Thoracic aorta (tissue), 2 donors: Measurements from ENCODE around the gene STOM. TPM values are rescaled to one million over a fixed set of nuclear protein-coding genes. Genes with fewer than 3 reads are reported as not detected.
A peak's percentile ranks its signal among the peaks of the same experiment; 100 is the strongest.

ENCODE experiments used
- ATAC-seq: fragments of 150-250 bp; one replicate; pipeline ENCODE4 v1.8.0; 2017; ENCODE audit warnings: low read depth; ENCODE audit not compliant: insufficient number of reproducible peaks, low FRiP score
- DNase-seq: peaks from one replicate; pipeline ENCODE4 v3.0.0-alpha.2; 2020; ENCODE audit warnings: low spot score
- H3K27ac ChIP-seq, 2 donors: fragments of 200-600 bp; sonication (generic); 1 replicate in 1 of 2; 2 replicates in 1 of 2; pipeline ENCODE4 v1.5.1; 2016; ENCODE audit warnings: mild to moderate bottlenecking in 2 of 2, moderate library complexity in 2 of 2
- H3K27me3 ChIP-seq: fragments of 200-600 bp; sonication (generic); replicated peaks from 2 replicates; pipeline ENCODE4 v1.6.0; 2016; ENCODE audit warnings: mild to moderate bottlenecking; ENCODE audit not compliant: insufficient read depth
- H3K36me3 ChIP-seq: fragments of 200-600 bp; sonication (generic); one replicate; pipeline ENCODE4 v1.5.1; 2016
- H3K4me1 ChIP-seq, 2 donors: fragments of 200-600 bp; sonication (generic); 1 replicate in 1 of 2; 2 replicates in 1 of 2; pipeline versions ENCODE4 v1.5.1 to v1.6.0; 2016; ENCODE audit warnings: low read depth in 2 of 2, mild to moderate bottlenecking in 1 of 2; ENCODE audit not compliant: control insufficient read depth in 1 of 2
- H3K4me3 ChIP-seq: fragments of 200-600 bp; sonication (generic); 2 replicates; pipeline ENCODE4 v1.5.1; 2016; ENCODE audit warnings: mild to moderate bottlenecking
- H3K9me3 ChIP-seq: fragments of 200-600 bp; sonication (generic); 2 replicates; pipeline ENCODE4 v1.5.1; 2016
- total RNA-seq, 2 donors: library from RNA; depleted of rRNA; stranded (reverse); fragments of >200 nt; gene quantifications; one replicate each; pipeline versions ENCODE4 v1.1.0 to v1.2.3, GENCODE V29; 2016
- TF ChIP-seq, protein P1 (sequence below): fragments of 200-600 bp; sonication (generic); IDR thresholded peaks from one replicate; pipeline ENCODE4 v1.5.1; 2019; ENCODE audit warnings: antibody characterized with exemption

The STOM gene
- total RNA-seq, 2 donors from 2014 or later, result 177 to 344 TPM

DNA sequence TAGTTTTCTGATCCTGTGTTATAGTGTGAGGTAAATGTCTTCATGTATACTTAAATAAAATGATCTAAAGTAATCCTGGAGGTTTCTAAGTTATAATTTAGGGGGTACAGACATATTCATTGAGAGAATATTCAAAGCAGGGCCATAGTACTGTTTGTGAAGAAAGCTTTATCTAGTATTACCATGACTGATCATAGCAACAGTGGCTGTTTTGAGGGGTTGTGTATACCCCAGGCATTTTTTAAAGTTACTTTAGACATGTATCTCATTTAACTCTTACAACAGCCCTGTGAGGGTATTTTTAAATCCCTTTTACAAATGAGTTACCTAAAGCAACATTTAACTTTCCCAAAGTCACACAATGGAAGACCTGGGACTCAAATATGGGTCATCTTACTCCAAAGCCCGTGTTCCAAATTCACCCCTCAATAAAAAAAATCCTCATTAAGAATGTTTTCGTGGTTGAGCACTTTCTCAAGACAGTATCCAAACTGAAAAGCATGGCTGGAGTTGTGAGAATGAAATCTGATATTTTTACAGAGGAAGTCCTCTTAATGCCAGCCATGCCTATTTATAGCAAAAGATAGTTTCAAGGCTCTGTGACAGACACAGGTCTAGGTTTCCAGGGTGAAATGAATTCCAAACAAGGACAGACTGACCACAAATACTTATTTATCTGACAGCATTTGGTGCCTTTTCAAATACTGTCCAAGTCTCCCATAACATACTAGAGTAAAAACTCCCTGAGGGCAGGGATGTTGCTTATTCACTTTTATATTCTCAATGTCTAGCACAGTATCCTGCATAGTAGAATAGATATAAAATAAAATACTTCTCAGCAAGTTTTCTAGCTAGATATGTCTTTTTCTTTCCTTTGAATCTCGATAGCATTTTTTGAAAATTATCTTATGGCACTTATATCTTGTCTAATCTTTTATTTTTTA is 10.4 kb downstream of the STOM start:
- Histone ChIP-seq H3K9me3 (no peaks in the 10 kb centered on the region), H3K4me1 (peaks cover 70 to 76% of the 10 kb centered on the region in 2 donors), H3K27me3 (no peaks in the 10 kb centered on the region), H3K36me3 (no peaks in the 10 kb centered on the region), H3K27ac (peak overlapping the region; percentile 89 to 99), H3K4me3 (no peak overlapping the region)
- TF ChIP-seq, protein P1, sequence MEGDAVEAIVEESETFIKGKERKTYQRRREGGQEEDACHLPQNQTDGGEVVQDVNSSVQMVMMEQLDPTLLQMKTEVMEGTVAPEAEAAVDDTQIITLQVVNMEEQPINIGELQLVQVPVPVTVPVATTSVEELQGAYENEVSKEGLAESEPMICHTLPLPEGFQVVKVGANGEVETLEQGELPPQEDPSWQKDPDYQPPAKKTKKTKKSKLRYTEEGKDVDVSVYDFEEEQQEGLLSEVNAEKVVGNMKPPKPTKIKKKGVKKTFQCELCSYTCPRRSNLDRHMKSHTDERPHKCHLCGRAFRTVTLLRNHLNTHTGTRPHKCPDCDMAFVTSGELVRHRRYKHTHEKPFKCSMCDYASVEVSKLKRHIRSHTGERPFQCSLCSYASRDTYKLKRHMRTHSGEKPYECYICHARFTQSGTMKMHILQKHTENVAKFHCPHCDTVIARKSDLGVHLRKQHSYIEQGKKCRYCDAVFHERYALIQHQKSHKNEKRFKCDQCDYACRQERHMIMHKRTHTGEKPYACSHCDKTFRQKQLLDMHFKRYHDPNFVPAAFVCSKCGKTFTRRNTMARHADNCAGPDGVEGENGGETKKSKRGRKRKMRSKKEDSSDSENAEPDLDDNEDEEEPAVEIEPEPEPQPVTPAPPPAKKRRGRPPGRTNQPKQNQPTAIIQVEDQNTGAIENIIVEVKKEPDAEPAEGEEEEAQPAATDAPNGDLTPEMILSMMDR, result no peak
- no peak for ATAC-seq
- no peak for DNase-seq

DNA sequence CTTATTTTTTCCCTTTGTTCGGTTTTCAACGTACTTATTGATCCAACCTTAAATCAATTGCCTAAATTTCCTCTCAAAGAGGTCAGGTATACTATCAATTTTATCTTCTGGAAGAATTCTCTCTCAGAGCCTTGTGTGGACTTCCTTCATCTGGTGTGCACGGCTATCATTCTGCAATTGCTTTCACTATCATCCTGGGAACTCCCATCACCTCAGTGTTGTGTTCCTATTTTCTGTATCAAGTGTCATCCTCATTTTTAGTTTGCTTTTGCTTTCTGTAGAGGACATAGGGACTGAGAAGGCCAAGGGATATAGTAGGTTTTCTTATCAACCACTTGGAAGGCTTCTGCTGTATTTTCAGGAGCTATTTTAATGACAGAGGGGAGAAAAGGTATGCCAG is 11.3 kb downstream of the STOM start:
- no peaks in the 10 kb centered on the region for H3K9me3 ChIP-seq
- TF ChIP-seq, protein P1, result no peak
- no peak overlapping the region for H3K4me3 ChIP-seq
- peak overlapping the region; percentile 89 to 99 for H3K27ac ChIP-seq
- DNase-seq (no peak), ATAC-seq (no peak)
- H3K27me3 ChIP-seq, result no peaks in the 10 kb centered on the region
- H3K36me3 ChIP-seq, result peaks cover 5% of the 10 kb centered on the region
- H3K4me1 ChIP-seq, result peaks cover 70% of the 10 kb centered on the region in 2 donors

DNA sequence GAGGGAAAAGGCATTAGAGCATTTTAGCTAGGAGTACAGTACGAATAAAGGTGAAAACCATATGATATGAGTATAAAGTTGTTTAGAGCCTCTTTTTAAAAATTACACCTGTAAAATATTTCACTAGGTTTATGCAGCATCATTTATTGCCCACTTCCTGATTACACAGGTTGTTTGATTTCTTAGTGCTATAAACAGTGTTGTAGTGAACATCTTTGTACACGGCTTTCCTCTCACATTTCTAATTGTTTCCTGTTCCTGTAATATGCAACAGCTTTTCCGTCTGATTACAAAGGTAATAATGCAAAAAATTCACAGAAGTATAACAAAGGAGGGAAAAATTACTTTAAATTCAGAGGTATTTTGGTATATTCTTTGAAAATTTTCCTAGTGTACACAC is 13.0 kb downstream of the STOM start:
- ATAC-seq (no peak), DNase-seq (no peak)
- Histone ChIP-seq H3K27ac (peak overlapping the region in 1 of 2 donors; percentile 47), H3K36me3 (peaks cover 21% of the 10 kb centered on the region), H3K4me3 (no peak overlapping the region), H3K27me3 (no peaks in the 10 kb centered on the region), H3K9me3 (no peaks in the 10 kb centered on the region), H3K4me1 (peaks cover 58% of the 10 kb centered on the region in 2 donors)
- TF ChIP-seq, protein P1, result no peak

DNA sequence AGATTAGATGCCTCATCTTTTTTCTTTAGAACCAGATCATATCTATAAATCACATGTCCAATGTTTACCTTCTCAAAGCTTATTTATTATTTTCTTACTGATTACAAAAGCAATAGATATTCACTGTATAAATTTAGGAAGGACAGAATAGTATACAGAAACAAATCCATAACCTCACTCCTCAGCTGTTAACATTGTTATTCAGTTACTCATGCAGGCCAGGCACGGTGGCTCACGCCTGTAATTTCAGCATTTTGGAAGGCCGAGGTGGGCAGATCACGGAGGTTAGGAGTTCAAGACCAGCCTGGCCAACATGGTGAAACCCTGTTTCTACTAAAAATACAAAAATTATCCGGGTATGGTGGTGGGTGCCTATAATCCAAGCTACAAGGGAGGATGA is 15.3 kb downstream of the STOM start:
- no peak for DNase-seq
- Histone ChIP-seq H3K4me1 (peaks cover 59% of the 10 kb centered on the region in 2 donors), H3K27me3 (no peaks in the 10 kb centered on the region), H3K4me3 (no peak overlapping the region), H3K27ac (peak overlapping the region in 1 of 2 donors; percentile 27), H3K9me3 (no peaks in the 10 kb centered on the region), H3K36me3 (peaks cover 21% of the 10 kb centered on the region)
- no peak for ATAC-seq
- TF ChIP-seq, protein P1, result no peak

DNA sequence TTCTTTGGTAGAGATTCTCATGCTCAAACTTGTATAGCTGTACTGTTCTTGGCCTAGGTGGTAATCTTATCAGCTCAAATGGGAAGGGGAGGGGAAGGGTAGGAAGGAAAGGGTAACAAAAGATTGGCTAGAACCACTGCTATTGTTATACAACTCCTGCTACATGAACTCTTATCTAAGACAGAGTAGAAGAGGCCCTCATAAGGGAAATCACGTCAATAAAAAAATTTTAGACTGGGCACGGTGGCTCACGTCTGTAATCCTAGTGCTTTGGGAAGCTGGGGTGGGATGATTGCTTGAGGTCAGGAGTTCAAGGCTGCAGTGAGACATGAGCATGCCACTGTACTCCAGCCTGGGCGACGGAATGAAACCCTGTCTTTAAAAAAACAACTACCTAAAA is 15.9 kb downstream of the STOM start:
- Histone ChIP-seq H3K4me3 (no peak overlapping the region), H3K9me3 (no peaks in the 10 kb centered on the region), H3K4me1 (peaks cover 52 to 58% of the 10 kb centered on the region in 2 donors), H3K27me3 (no peaks in the 10 kb centered on the region), H3K27ac (peak overlapping the region; percentile 27 to 55), H3K36me3 (peaks cover 21% of the 10 kb centered on the region)
- TF ChIP-seq, protein P1, result no peak
- no peak for DNase-seq
- no peak for ATAC-seq
